Sigmoid colon (tissue), 4 donors: ENCODE measurements around the gene FASN.

Experiments
- CTCF ChIP-seq, 4 experiments: fragments of 450-650 bp in 3 of 4; fragments of 200-600 bp in 1 of 4; IDR thresholded peaks; one replicate each; pipeline ENCODE4 v1.5.1; 2016 to 2019; ENCODE audit warnings: antibody characterized with exemption in 4 of 4, mild to moderate bottlenecking in 3 of 4, moderate library complexity in 2 of 4
- EP300 ChIP-seq, 4 donors: sonication (generic); formaldehyde crosslinking; IDR thresholded peaks; one replicate each; pipeline ENCODE4 v1.6.1; 2017; ENCODE audit warnings: antibody characterized with exemption in 4 of 4
- POLR2A ChIP-seq, 2 donors: fragments of 450-650 bp; IDR thresholded peaks; one replicate each; pipeline ENCODE4 v1.6.1; 2016; ENCODE audit warnings: antibody characterized with exemption in 2 of 2, mild to moderate bottlenecking in 2 of 2, moderate library complexity in 2 of 2
- POLR2AphosphoS5 ChIP-seq, 4 donors: sonication (generic); formaldehyde crosslinking; IDR thresholded peaks; one replicate each; pipeline ENCODE4 v1.6.1; 2017; ENCODE audit warnings: antibody characterized with exemption in 4 of 4

DNA sequence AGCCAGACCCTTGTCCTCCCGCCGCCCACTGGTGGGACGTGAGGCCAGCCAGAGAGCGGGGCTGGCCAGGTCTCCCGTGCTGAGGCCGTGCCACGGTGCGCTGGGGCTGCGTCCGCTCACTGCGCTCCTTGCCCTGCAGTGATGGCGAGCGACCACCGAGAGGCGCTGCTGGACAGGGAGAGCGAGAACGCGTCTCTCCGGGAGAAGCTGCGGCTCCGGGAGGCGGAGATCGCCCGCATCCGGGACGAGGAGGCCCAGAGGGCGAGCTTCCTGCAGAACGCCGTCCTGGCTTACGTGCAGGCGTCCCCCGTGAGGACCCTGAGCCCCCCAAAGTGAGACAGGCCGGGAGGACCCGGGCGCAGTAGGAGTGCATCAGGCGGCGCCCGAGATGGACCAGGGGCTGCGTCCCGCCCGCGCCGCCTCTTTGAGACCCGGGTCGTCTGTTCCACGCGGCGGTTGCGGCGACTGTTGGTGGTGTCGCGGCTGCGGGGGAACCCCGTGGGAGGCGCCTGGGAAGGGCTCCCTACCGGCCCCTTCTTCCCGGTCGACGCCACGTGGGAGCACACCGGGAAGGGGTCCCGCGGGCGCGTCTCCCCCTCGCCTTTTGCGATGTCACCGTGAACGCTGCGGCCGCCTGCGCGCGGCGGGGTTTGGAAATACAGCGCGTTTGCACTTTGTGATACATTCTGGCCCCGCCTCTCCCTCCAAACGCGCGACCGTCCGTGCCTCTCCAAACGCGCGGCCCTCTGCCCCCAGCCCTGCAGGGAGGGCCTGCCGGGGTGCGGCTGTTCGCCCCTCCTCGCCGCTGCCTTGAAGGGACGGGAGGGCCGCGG, 67.3 kb downstream of the FASN start:
- peak; percentile 91 to 96 (median 94) for TF ChIP-seq CTCF (IDR thresholded peaks at IDR 0.05)
- TF ChIP-seq EP300 (IDR thresholded peaks at IDR 0.05) = no peak
- no peak for TF ChIP-seq POLR2AphosphoS5 (IDR thresholded peaks at IDR 0.05)
- no peak for TF ChIP-seq POLR2A (IDR thresholded peaks at IDR 0.05)
